ENCODE data around the gene NFXL1. TPM values are rescaled to one million over a fixed set of nuclear protein-coding genes. Genes with fewer than 3 reads are reported as not detected.

The NFXL1 gene
- total RNA-seq, 1 donor from 2014 or later: 11.1 TPM

- ATAC-seq (ENCODE audit: low read depth) (no peak), DNase-seq (no peak)
- H3K4me3 Mint-ChIP-seq: no peak overlapping the region
- H3K27ac Mint-ChIP-seq: no peak overlapping the region
- ChIA-PET POLR2A (interaction anchor here (1.0 kb wide), 1 partner anchor 15 kb away, joined by 3 read pairs; the partner anchor contains the start of gene NFXL1), CTCF (no interaction called here)
- peaks cover 71% of the 10 kb centered on the region for H3K36me3 Mint-ChIP-seq (ENCODE audit: low read depth)
- TF ChIP-seq CTCF (IDR thresholded peaks at IDR 0.05): no peak
- H3K9me3 Mint-ChIP-seq: no peaks in the 10 kb centered on the region
- no peaks in the 10 kb centered on the region for H3K4me1 Mint-ChIP-seq
- no peaks in the 10 kb centered on the region for H3K27me3 Mint-ChIP-seq
- intact Hi-C loops (cut with micrococcal nuclease): no loop called here
These were observed 14.7 kb downstream of the NFXL1 start for GRCh38 chr4:47899639-47900038.

- no peak for ATAC-seq (ENCODE audit: low read depth)
- CTCF ChIA-PET: no interaction called here
These were observed 22.5 kb downstream of the NFXL1 start for GRCh38 chr4:47891928-47892327.

GRCh38 chr4:47882228-47882627 lies 32.2 kb downstream of the NFXL1 start:
- Mint-ChIP-seq H3K27ac (no peak overlapping the region), H3K27me3 (no peaks in the 10 kb centered on the region), H3K4me1 (no peaks in the 10 kb centered on the region), H3K4me3 (no peak overlapping the region), H3K9me3 (no peaks in the 10 kb centered on the region), H3K36me3 (ENCODE audit: low read depth) (peaks cover 72% of the 10 kb centered on the region)
- ATAC-seq (ENCODE audit: low read depth): no peak
- ChIA-PET POLR2A (no interaction called here), CTCF (no interaction called here)
- TF ChIP-seq CTCF (IDR thresholded peaks at IDR 0.05): no peak
- no peak for DNase-seq
- intact Hi-C loops (cut with micrococcal nuclease): no loop called here

More at GRCh38 chr4:47891928-47892327, 22.5 kb downstream of the NFXL1 start:
- H3K27ac Mint-ChIP-seq: no peak overlapping the region
- no peaks in the 10 kb centered on the region for H3K4me1 Mint-ChIP-seq
- H3K9me3 Mint-ChIP-seq: no peaks in the 10 kb centered on the region
- intact Hi-C loops (cut with micrococcal nuclease): no loop called here
- no peak overlapping the region for H3K4me3 Mint-ChIP-seq
- H3K27me3 Mint-ChIP-seq: no peaks in the 10 kb centered on the region
- TF ChIP-seq CTCF (IDR thresholded peaks at IDR 0.05): no peak
- POLR2A ChIA-PET: no interaction called here
- no peak for DNase-seq
- H3K36me3 Mint-ChIP-seq (ENCODE audit: low read depth): peaks cover 73% of the 10 kb centered on the region

GRCh38 chr4:47879458-47879857 lies 34.9 kb downstream of the NFXL1 start:
- Mint-ChIP-seq H3K36me3 (ENCODE audit: low read depth) (peaks cover 76% of the 10 kb centered on the region), H3K4me1 (no peaks in the 10 kb centered on the region), H3K9me3 (no peaks in the 10 kb centered on the region), H3K4me3 (no peak overlapping the region), H3K27me3 (no peaks in the 10 kb centered on the region), H3K27ac (no peak overlapping the region)
- no peak for TF ChIP-seq CTCF (IDR thresholded peaks at IDR 0.05)
- ATAC-seq (ENCODE audit: low read depth) (no peak), DNase-seq (no peak)
- intact Hi-C loops (cut with micrococcal nuclease): no loop called here
- CTCF ChIA-PET: interaction anchor here (0.8 kb wide), 1 partner anchor 43 kb away, joined by 3 read pairs; no protein-coding TSS in a partner anchor
- POLR2A ChIA-PET: no interaction called here

GRCh38 chr4:47876784-47877546 lies 37.4 kb downstream of the NFXL1 start:
- ChIA-PET POLR2A (no interaction called here), CTCF (no interaction called here)
- ATAC-seq (ENCODE audit: low read depth) (no peak), DNase-seq (no peak)
- H3K4me1 Mint-ChIP-seq: no peaks in the 10 kb centered on the region
- H3K9me3 Mint-ChIP-seq: peaks cover 4% of the 10 kb centered on the region
- TF ChIP-seq CTCF (IDR thresholded peaks at IDR 0.05): no peak
- peaks cover 72% of the 10 kb centered on the region for H3K36me3 Mint-ChIP-seq (ENCODE audit: low read depth)
- H3K27me3 Mint-ChIP-seq: no peaks in the 10 kb centered on the region
- no peak overlapping the region for H3K4me3 Mint-ChIP-seq
- intact Hi-C loops (cut with micrococcal nuclease): no loop called here
- H3K27ac Mint-ChIP-seq: no peak overlapping the region
